HepG2 (cell line): Measurements from ENCODE around the gene SSR2. TPM values are rescaled to one million over a fixed set of nuclear protein-coding genes. Genes with fewer than 3 reads are reported as not detected.

Experiments
- BRCA1 ChIP-seq: sonication (generic); formaldehyde crosslinking; IDR thresholded peaks from 2 replicates; pipeline ENCODE4 v1.4.0; 2020; ENCODE audit warnings: missing genetic modification reagents
- FOXP1 ChIP-seq, 2 experiments: fragments of 450-650 bp in 1 of 2; IDR thresholded peaks; 2 replicates each; pipeline ENCODE4 v1.6.1; 2017 to 2018; ENCODE audit warnings: antibody characterized with exemption in 1 of 2
- GATA4 ChIP-seq: sonication (generic); IDR thresholded peaks from 2 replicates; pipeline ENCODE4 v1.6.1; 2016; ENCODE audit warnings: antibody characterized with exemption, low read depth, borderline replicate concordance
- IKZF4 ChIP-seq: sonication (generic); formaldehyde crosslinking; IDR thresholded peaks from 2 replicates; pipeline ENCODE4 v1.5.1; 2020; ENCODE audit warnings: borderline replicate concordance, mild to moderate bottlenecking, low read depth, missing genetic modification reagents; ENCODE audit errors: not compliant biosample characterization
- JARID2 ChIP-seq: sonication (generic); formaldehyde crosslinking; IDR thresholded peaks from 2 replicates; pipeline ENCODE4 v1.8.1; 2023; ENCODE audit warnings: missing genetic modification reagents, inconsistent platforms; ENCODE audit not compliant: insufficient replicate concordance
- MBNL3 ChIP-seq: fragments of 250-450 bp; sonication (Bioruptor Pico); conservative IDR thresholded peaks from 2 replicates; pipeline ENCODE4 v1.8.0; 2022; ENCODE audit warnings: mild to moderate bottlenecking, inconsistent platforms
- MTERF4 ChIP-seq: sonication (generic); formaldehyde crosslinking; IDR thresholded peaks from 2 replicates; pipeline ENCODE4 v1.8.0; 2023; ENCODE audit warnings: mild to moderate bottlenecking, missing genetic modification reagents
- NBN ChIP-seq: fragments of 450-650 bp; conservative IDR thresholded peaks from 2 replicates; pipeline ENCODE4 v1.6.1; 2017
- NFATC3 ChIP-seq: sonication (generic); formaldehyde crosslinking; IDR thresholded peaks from 2 replicates; pipeline ENCODE4 v1.5.1; 2020; ENCODE audit warnings: mild to moderate bottlenecking, missing genetic modification reagents
- RXRA ChIP-seq: sonication (generic); formaldehyde crosslinking; IDR thresholded peaks from 2 replicates; pipeline ENCODE4 v1.5.1; 2020; ENCODE audit warnings: missing genetic modification reagents
- SIX1 ChIP-seq: sonication (generic); formaldehyde crosslinking; IDR thresholded peaks from 2 replicates; pipeline ENCODE4 v1.4.0; 2020; ENCODE audit warnings: missing genetic modification reagents, borderline replicate concordance
- TEAD3 ChIP-seq: optimal IDR thresholded peaks from 2 replicates; pipeline ENCODE3; 2016; ENCODE audit warnings: borderline replicate concordance
- THAP8 ChIP-seq: sonication (generic); formaldehyde crosslinking; IDR thresholded peaks from 2 replicates; pipeline ENCODE4 v1.5.1; 2020; ENCODE audit warnings: missing genetic modification reagents, mild to moderate bottlenecking, borderline replicate concordance
- XRCC5 ChIP-seq: fragments of 200-400 bp; formaldehyde crosslinking; optimal IDR thresholded peaks from 2 replicates; pipeline ENCODE3; 2017; ENCODE audit warnings: mild to moderate bottlenecking, low read length
- ZNF124 ChIP-seq: sonication (generic); formaldehyde crosslinking; IDR thresholded peaks from 2 replicates; pipeline ENCODE4 v1.4.0; 2020; ENCODE audit warnings: missing genetic modification reagents
- ZNF142 ChIP-seq: sonication (generic); formaldehyde crosslinking; IDR thresholded peaks from 2 replicates; pipeline ENCODE4 v1.4.0; 2020; ENCODE audit warnings: missing genetic modification reagents
- ZNF296 ChIP-seq: sonication (generic); formaldehyde crosslinking; conservative IDR thresholded peaks from 2 replicates; pipeline ENCODE4 v1.5.0; 2020; ENCODE audit warnings: mild to moderate bottlenecking, missing genetic modification reagents
- ZNF451 ChIP-seq: sonication (generic); formaldehyde crosslinking; IDR thresholded peaks from 2 replicates; pipeline ENCODE4 v1.5.0; 2020; ENCODE audit warnings: mild to moderate bottlenecking, missing genetic modification reagents
- ZNF615 ChIP-seq: sonication (generic); formaldehyde crosslinking; IDR thresholded peaks from 2 replicates; pipeline ENCODE4 v1.5.0; 2020; ENCODE audit warnings: mild to moderate bottlenecking, missing genetic modification reagents, borderline replicate concordance
- ZNF652 ChIP-seq: IDR thresholded peaks from 2 replicates; pipeline ENCODE4 v1.6.1; 2016; ENCODE audit warnings: low read depth, borderline replicate concordance
- ZNF768 ChIP-seq: sonication (generic); formaldehyde crosslinking; IDR thresholded peaks from 2 replicates; pipeline ENCODE4 v1.4.0; 2020; ENCODE audit warnings: missing genetic modification reagents
- ZXDC ChIP-seq: sonication (generic); formaldehyde crosslinking; IDR thresholded peaks from 2 replicates; pipeline ENCODE4 v1.5.0; 2020; ENCODE audit warnings: mild to moderate bottlenecking, missing genetic modification reagents
- polyA plus RNA-seq, 8 experiments: library from polyadenylated mRNA; depleted of rRNA in 3 of 8; stranded (reverse) in 7 of 8; unstranded in 1 of 8; fragments of >200 nt; fragmentation: Illumina TruSeq in 4 of 8; extraction: Trizol in 4 of 8; gene quantifications; 2 replicates each; pipeline versions ENCODE4 v1.2.1 to v1.2.3, GENCODE V29; 2011 to 2016; ENCODE audit warnings: low read depth in 4 of 8, missing spikeins in 1 of 8, mixed read lengths in 1 of 8; ENCODE audit not compliant: insufficient read depth in 1 of 8
- total RNA-seq, 5 experiments: library from RNA; depleted of rRNA; stranded (reverse); fragments of >200 nt; fragmentation: Illumina TruSeq; extraction: Trizol; gene quantifications; 2 replicates each; pipeline ENCODE4 v1.2.3, GENCODE V29; 2016; ENCODE audit warnings: low read depth in 1 of 5

SSR2 gene
- total and polyA plus RNA-seq, 2 of the 13 experiments (the other 11 are each of a cell fraction or from before 2014, with no cell fraction given), result 284 to 461 TPM

GRCh38 chr1:156025876-156026275, 5.1 kb upstream of the SSR2 start (continued):
- TF ChIP-seq ZNF124 (CRISPR knock-in tag), result no peak
- TF ChIP-seq ZXDC (CRISPR knock-in tag), result no peak
- TF ChIP-seq XRCC5, result peak; percentile 78
- TF ChIP-seq SIX1, result no peak
- no peak for TF ChIP-seq NBN
- no peak for TF ChIP-seq ZNF615
- no peak for TF ChIP-seq ZNF142
- 0 out of 2 replicates have a peak, but pooled peaks have one; percentile 10 for TF ChIP-seq ZNF652 (CRISPR knock-in tag)
- TF ChIP-seq ZNF768 (CRISPR knock-in tag), result peak; percentile 27; the same call in 1 of the 2 replicates
- TF ChIP-seq JARID2 (CRISPR knock-in tag), result no peak
- no peak for TF ChIP-seq GATA4
- no peak for TF ChIP-seq ZNF296 (CRISPR knock-in tag)
- peak; percentile 76 for TF ChIP-seq TEAD3
- no peak for TF ChIP-seq THAP8 (CRISPR knock-in tag)
- TF ChIP-seq MBNL3 (CRISPR knock-in tag), result no peak
- TF ChIP-seq FOXP1 (IDR thresholded peaks at IDR 0.05), result no peak
- TF ChIP-seq FOXP1 (CRISPR knock-in tag; IDR thresholded peaks at IDR 0.05), result no peak
- TF ChIP-seq MTERF4 (CRISPR knock-in tag), result 0 out of 2 replicates have a peak, but pooled peaks have one; percentile 36
- TF ChIP-seq NFATC3 (CRISPR knock-in tag), result no peak
- TF ChIP-seq RXRA (CRISPR knock-in tag), result peak; percentile 21; the same call in 1 of the 2 replicates
- 0 out of 2 replicates have a peak, but pooled peaks have one; percentile 33 for TF ChIP-seq BRCA1 (CRISPR knock-in tag)
- no peak for TF ChIP-seq ZNF451
- no peak for TF ChIP-seq IKZF4
